ENCODE measurements around the gene RAB31. TPM values are rescaled to one million over a fixed set of nuclear protein-coding genes. Genes with fewer than 3 reads are reported as not detected.
A peak's percentile ranks its signal among the peaks of the same experiment; 100 is the strongest.

The RAB31 gene
- total and polyA plus RNA-seq, 2 experiments from 2014 or later = 26.0 to 81.8 TPM

DNA sequence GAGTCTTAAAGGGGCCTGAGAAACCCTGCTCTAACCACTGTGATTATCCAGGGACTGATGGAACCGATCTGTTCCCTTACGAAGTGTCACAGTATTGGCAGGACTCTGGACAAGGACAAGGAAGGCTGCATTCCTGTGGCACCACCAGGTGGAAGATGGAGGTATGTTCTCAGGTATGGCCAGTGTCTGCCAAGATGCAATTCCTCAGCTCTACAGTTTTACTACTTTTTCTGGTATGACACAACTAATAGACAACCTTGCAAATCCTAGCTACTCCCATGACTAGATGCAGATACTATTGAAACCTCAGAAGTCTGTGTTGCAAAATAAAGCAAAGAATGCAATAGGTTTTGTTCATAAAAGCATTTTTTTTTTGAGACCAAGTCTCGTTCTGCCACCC lies 14.6 kb downstream of the RAB31 start:
- no peaks in the 10 kb centered on the region for H3K36me3 ChIP-seq (replicated peaks; ENCODE audit: insufficient read depth, low read depth)
- H3K27me3 ChIP-seq = no peaks in the 10 kb centered on the region
- no peak overlapping the region for H3K4me3 ChIP-seq
- no peak for TF ChIP-seq EZH2phosphoT487 (IDR thresholded peaks at IDR 0.05; ENCODE audit: low read depth, severe bottlenecking, unreplicated experiment)
- TF ChIP-seq, protein P1, sequence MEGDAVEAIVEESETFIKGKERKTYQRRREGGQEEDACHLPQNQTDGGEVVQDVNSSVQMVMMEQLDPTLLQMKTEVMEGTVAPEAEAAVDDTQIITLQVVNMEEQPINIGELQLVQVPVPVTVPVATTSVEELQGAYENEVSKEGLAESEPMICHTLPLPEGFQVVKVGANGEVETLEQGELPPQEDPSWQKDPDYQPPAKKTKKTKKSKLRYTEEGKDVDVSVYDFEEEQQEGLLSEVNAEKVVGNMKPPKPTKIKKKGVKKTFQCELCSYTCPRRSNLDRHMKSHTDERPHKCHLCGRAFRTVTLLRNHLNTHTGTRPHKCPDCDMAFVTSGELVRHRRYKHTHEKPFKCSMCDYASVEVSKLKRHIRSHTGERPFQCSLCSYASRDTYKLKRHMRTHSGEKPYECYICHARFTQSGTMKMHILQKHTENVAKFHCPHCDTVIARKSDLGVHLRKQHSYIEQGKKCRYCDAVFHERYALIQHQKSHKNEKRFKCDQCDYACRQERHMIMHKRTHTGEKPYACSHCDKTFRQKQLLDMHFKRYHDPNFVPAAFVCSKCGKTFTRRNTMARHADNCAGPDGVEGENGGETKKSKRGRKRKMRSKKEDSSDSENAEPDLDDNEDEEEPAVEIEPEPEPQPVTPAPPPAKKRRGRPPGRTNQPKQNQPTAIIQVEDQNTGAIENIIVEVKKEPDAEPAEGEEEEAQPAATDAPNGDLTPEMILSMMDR (IDR thresholded peaks at IDR 0.05; ENCODE audit: poor library complexity) = peak; percentile 55
- peaks cover 27% of the 10 kb centered on the region for H3K79me2 ChIP-seq
- DNase-seq (ENCODE audit: low spot score) = peak; percentile 72
- no peak overlapping the region for H3K27ac ChIP-seq
- no peak overlapping the region for H2AFZ ChIP-seq
- H3K4me2 ChIP-seq = no peak overlapping the region
- no peaks in the 10 kb centered on the region for H3K4me1 ChIP-seq (ENCODE audit: insufficient read depth)
- 82% methylated on average over 3 of the region's 3 CpGs for WGBS (ENCODE audit: low lambda C conversion rate, missing lambda C conversion rate)
- H3K9me3 ChIP-seq (ENCODE audit: low read depth) = no peaks in the 10 kb centered on the region
- no peaks in the 10 kb centered on the region for H3K9me2 ChIP-seq (replicated peaks; ENCODE audit: insufficient read depth)
- no peaks in the 10 kb centered on the region for H4K20me1 ChIP-seq (ENCODE audit: insufficient read depth, poor library complexity, severe bottlenecking)

- Histone ChIP-seq H3K9me2 (replicated peaks; ENCODE audit: insufficient read depth) (no peaks in the 10 kb centered on the region), H3K79me2 (peaks cover 31% of the 10 kb centered on the region)
- DNase-seq (ENCODE audit: low spot score) = no peak
Observed at GRCh38 chr18:9724797-9725585, 16.9 kb downstream of the RAB31 start.

GRCh38 chr18:9726175-9726574 lies 18.1 kb downstream of the RAB31 start:
- Histone ChIP-seq H3K4me3 (no peak overlapping the region), H3K9me2 (replicated peaks; ENCODE audit: insufficient read depth) (no peaks in the 10 kb centered on the region), H3K4me2 (no peak overlapping the region), H3K4me1 (ENCODE audit: insufficient read depth) (no peaks in the 10 kb centered on the region), H3K27ac (no peak overlapping the region), H3K36me3 (replicated peaks; ENCODE audit: insufficient read depth, low read depth) (no peaks in the 10 kb centered on the region), H2AFZ (no peak overlapping the region), H3K27me3 (no peaks in the 10 kb centered on the region), H4K20me1 (ENCODE audit: insufficient read depth, poor library complexity, severe bottlenecking) (no peaks in the 10 kb centered on the region), H3K79me2 (peaks cover 33% of the 10 kb centered on the region), H3K9me3 (ENCODE audit: low read depth) (no peaks in the 10 kb centered on the region)
- DNase-seq (ENCODE audit: low spot score) = no peak
- 67% methylated on average over 5 of the region's 5 CpGs for WGBS (ENCODE audit: low lambda C conversion rate, missing lambda C conversion rate)
- TF ChIP-seq EZH2phosphoT487 (IDR thresholded peaks at IDR 0.05; ENCODE audit: low read depth, severe bottlenecking, unreplicated experiment) (no peak), EZH2 (IDR thresholded peaks at IDR 0.05; ENCODE audit: borderline replicate concordance) (no peak)
- TF ChIP-seq, protein P1 (IDR thresholded peaks at IDR 0.05; ENCODE audit: poor library complexity) = no peak

More at GRCh38 chr18:9724797-9725585, 16.9 kb downstream of the RAB31 start:
- H3K4me2 ChIP-seq = no peak overlapping the region
- H3K4me3 ChIP-seq = no peak overlapping the region
- H2AFZ ChIP-seq = no peak overlapping the region
- no peaks in the 10 kb centered on the region for H3K27me3 ChIP-seq
- no peak for TF ChIP-seq EZH2phosphoT487 (IDR thresholded peaks at IDR 0.05; ENCODE audit: low read depth, severe bottlenecking, unreplicated experiment)
- TF ChIP-seq EZH2 (IDR thresholded peaks at IDR 0.05; ENCODE audit: borderline replicate concordance) = no peak
- TF ChIP-seq, protein P1 (IDR thresholded peaks at IDR 0.05; ENCODE audit: poor library complexity) = no peak
- 97% methylated on average over 5 of the region's 5 CpGs for WGBS (ENCODE audit: low lambda C conversion rate, missing lambda C conversion rate)
- no peak overlapping the region for H3K27ac ChIP-seq
- H3K4me1 ChIP-seq (ENCODE audit: insufficient read depth) = no peaks in the 10 kb centered on the region
- no peaks in the 10 kb centered on the region for H3K36me3 ChIP-seq (replicated peaks; ENCODE audit: insufficient read depth, low read depth)
- H3K9me3 ChIP-seq (ENCODE audit: low read depth) = no peaks in the 10 kb centered on the region
- H4K20me1 ChIP-seq (ENCODE audit: insufficient read depth, poor library complexity, severe bottlenecking) = no peaks in the 10 kb centered on the region
